Hematopoietic multipotent progenitor cell treated with erythropoietin and hydrocortisone succinate and interleukin-3 and kit ligand, for 6 days (in vitro differentiated cells): ENCODE results near the gene HDAC10.

Source experiments
- DNase-seq: peaks from one replicate; pipeline ENCODE4 v3.0.0-alpha.2; 2015

HDAC10 gene

DNA sequence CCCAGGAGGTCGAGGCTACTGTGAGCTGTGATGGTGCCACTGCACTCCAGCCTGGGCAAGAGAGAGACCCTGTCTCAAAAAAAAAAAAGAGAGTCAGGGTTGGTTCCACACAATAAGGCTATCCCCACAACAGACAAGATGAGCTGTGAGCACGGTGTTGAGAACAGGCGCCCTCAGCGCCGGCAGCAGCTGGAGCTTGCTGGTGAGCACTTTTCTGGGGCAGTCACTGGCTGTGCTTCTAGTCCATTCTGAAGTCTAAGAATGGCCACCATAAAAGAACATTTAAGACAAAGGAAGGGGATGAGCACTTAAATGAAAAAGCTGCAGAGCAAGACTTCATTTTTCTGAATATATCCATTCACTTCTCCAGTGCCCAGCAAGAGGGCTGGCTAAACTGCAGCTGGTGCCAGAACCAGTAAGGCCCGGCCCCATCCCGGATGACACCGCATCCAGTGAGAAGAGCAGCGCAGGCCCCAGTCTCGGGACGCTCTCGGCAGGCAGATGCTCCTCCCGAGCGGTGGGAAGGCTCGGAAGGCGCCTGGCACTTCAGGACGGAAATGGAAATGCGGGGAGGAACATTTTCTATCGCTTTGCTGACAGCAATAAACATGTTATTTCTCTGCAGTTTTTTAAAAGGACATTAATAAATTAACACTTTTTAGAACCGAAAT lies 18.4 kb downstream of the HDAC10 start:
- no peak for DNase-seq

- DNase-seq: no peak
Measured at GRCh38 chr22:50229370-50229769, 21.7 kb downstream of the HDAC10 start.

GRCh38 chr22:50228366-50228765 lies 22.7 kb downstream of the HDAC10 start:
- DNase-seq: no peak

DNA sequence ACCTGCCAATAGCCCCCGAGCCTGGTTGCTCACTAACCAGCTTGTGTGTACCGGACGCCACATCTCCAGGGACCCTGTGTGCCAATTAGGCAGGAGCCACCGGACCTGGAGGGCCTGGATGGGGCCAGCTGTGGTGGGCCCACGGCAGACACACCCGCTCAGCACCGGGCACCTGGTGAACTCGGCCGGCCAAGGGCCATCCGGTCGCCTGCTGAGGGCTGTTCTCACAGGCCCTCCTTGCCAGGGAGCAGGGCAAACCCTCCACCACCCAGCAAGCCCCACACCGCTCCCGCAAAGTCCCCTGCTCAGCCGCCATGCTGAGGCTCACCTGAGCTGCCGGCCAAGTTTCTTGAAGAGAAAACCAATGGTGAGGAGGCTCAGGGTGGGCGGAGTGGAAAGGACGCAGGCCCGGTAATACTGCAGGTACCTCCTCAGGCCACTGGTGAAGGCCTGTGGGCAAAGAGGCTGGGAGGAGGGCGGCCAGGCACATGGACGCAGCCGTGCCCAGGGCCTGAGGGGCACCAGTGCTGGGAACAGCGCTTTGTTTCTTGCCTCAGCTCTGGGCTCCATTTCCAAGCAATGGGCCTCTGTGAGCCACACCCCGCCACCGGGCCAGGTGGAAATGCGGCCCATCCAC lies 23.4 kb downstream of the HDAC10 start:
- DNase-seq: no peak

DNA sequence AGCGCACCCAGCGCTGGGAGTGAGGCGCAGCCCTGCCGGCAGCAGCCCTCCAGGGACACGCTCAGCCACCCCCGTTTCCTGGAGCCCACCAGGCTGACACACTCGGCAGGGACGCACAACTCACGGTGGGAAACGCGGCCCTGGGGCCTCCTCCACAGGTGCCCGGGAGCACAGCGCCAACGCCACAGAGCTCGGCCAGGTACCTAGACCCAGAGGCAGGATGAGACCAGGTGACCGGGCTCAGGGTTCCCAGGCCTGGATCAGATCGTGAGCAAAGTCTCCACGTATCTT lies 24.2 kb downstream of the HDAC10 start:
- no peak for DNase-seq

- DNase-seq: no peak
Measured at GRCh38 chr22:50226063-50226874, 24.8 kb downstream of the HDAC10 start.

GRCh38 chr22:50225200-50225969 lies 25.7 kb downstream of the HDAC10 start:
- DNase-seq: no peak

DNA sequence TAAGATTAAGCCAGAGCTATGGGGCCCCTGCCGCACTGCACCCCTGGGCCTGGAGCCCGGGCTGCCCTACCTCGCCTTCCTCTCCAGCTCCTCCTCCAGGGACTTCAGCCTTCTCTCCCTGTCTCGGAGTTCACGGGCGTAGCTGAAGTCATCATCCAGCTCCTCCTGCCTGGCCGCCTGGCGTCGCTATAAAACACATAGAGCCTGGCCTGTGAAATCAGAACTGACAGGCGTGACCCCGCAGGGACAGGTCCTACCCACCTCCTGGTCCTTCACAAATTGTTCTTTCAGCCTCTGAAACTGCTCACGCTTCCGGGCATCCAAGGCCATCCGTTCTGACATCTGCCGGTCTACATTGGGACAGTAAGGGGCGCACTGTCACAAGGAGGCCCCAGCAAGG lies 27.0 kb downstream of the HDAC10 start:
- DNase-seq: no peak

DNA sequence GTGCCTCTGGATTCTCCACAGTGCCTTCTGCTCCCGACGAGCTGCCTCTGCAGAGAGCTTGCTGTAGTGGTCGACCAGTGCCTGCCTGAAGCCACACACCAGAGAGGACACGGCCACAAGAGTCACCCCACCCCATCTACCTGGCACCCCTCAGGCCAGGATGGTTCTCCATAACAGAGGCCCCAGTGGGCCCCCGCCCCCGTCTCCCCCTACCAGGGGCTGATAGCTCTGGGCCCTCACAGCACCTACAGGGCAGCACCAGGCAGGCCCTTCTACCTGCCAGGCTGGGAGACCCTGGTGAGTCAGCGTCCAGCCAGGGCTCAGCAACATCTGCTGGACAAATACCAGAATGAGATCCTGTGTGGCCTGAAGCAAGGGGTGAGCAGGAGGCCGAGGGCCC lies 28.6 kb downstream of the HDAC10 start:
- no peak for DNase-seq

- no peak for DNase-seq
Measured at GRCh38 chr22:50221410-50222300, 29.4 kb downstream of the HDAC10 start.

GRCh38 chr22:50220603-50221409 lies 30.3 kb downstream of the HDAC10 start:
- no peak for DNase-seq

DNA sequence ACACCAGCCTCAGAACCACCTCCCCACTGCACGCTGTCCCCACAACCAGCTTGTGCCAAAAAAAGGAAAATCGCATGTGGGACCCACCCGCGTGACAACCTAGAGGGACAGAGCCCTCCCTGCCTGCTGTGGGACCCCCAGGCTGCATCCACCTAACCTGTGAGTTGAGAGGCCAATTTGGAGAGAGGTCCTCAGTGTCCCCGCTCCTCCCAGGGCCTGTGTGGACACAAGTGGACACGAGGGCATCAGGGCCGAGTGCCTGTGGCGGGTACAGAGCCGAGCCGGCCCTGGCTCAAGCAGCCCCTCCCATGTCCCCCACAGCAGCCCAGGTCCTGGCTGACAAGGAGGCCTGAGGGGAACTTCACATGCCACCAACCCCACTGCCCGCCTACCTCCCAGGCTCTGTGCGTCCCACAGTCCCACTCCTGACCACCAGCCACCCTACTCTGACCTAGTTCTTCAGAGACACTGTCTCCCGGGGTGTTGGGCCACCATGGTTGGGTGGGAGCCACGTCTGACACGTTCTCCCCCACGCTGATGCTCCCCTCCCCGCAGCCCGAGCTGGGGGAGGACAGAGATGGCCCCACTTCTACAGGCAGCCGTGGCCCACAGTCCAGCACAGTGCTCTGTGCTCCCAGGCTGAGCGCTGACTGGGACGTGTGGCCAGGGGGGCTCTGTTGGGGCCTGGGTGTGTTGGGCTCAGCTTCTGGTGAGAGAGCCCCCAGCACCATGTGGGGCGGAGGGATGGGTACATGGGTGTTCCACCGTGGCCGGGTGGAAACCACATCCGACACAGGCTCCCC lies 31.1 kb downstream of the HDAC10 start:
- no peak for DNase-seq

DNA sequence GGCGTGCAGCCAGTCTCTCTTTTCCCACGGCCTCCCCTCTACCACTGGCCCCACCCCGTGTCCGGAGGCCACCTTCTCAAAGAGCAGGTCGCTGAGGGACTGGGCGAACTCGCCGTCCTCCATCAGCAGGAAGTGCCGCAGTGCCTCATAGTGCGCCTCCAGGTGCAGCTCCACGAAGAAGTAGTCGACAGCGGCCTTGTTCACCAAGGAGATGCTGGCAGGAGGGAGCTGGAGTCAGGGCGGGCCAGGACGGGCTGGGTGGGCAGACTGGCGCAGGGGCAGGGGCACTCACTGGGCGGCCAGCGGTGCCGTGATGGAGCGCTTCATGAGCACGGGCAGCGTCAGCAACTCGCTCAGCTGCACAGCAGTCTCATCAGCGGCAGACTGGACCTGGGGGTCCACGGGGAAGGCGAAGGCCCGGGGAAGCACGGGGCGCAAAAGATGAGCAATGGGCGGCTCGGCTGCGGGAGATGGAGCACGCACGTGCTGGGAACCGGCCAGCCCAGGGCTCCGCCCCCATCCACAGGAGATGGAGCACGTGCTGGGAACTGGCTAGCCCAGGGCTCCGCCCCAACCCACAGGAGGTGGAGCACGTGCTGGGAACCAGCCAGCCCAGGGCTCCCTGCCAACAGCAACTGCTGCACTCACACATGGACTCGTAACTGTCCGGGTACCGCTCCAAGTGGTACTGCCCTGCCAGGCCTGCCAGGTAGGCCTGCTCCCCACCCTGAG lies 31.9 kb downstream of the HDAC10 start:
- peak; percentile 91 for DNase-seq

GRCh38 chr22:50218153-50218995 lies 32.7 kb downstream of the HDAC10 start:
- DNase-seq: no peak

DNA sequence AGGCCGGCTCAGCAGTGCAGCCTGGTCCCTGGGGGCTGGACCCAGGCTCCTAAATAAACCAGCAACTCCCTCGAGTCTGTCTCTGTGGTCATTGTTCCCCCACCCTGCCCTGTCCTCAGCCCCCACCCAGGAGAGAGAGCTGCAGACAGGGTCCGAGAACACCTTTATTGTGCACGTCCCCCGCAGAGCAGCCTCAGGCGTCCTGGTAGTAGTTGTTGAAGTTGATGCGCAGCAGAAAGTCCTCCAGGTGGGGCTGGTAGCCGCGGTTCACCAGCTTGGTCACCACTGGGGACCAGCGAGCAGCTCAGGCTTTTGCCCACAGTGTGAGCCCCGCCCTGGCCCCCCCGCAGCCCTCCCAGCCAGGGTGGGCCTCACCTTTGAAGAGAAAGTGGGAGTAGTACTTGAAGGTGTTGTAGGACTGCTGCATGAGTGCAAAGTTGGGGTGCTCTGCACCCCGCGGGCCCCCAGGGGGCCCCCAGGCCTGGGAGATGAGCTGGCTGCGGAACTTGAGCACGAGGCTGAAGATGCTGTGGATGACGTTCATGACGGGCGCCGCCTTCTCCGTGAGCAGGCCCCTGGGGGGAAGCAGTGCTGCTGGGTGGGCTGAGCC lies 33.4 kb downstream of the HDAC10 start:
- no peak for DNase-seq

DNA sequence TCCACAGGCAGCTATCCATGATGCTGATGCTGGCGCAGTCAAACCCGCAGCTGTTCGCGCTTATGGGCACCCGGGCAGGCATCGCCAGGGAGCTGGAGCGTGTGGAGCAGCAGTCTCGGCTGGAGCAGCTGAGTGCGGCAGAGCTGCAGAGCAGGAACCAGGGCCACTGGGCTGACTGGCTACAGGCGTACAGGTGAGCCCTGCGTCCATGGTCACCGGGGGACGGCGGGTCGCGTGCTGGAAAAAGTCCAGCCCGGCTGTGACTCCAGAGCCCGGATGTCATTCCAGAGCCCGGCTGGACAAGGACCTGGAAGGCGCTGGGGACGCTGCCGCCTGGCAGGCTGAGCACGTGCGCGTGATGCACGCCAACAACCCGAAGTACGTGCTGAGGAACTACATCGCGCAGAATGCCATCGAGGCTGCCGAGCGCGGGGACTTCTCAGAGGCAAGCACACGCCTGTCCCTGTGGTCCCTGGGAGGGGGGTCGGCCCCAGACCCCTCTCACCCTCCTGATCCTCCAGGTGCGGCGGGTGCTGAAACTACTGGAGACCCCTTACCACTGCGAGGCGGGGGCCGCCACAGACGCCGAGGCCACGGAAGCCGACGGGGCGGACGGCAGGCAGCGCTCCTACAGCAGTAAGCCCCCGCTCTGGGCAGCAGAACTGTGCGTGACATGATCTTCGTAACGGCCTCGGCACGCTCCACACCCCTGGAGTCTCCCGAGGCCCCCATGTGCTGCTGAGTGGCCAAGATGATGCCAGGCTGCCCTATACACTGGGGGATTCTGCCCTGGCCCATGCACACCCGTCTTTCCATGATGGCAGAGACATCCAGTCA lies 34.2 kb downstream of the HDAC10 start:
- DNase-seq: no peak

DNA sequence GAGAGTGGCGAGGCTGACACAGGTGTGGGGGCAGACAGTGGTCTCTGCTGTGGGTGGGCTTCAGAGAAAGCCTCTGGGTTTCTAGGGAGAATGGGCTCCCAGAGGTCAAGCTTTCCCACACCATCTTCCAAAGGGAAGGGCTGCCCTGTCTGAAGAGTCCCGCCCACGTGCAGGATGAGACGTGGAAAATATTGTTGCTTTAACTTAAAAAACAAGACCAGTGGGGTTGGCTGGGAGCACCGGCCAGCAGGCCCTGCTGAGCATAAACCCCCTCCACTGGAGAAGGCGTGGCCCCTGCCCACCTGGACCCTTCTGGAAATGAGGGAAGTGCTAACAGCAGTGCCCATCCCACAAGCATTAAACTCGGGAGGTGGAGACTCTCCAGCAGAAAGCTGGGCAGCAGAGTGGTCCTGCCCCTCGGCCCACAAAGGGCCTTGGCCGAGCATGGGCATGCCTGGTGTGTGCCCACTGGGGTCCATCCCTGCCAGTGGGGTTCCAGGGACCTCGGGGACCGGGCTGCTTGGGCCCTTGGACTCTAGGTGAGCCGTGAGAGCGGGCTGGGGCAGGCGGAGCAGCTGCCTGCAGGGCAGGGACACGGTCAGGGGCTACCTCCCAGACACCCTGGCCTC lies 34.9 kb downstream of the HDAC10 start:
- DNase-seq: no peak
